Stimulated activated CD4-positive, alpha-beta T cell treated with anti-CD3 and anti-CD28 coated beads, TNF-alpha, amount 100 ng/mL, for 48 hours (primary cell): Measurements from ENCODE around the gene BACH2.
A peak's percentile ranks its signal among the peaks of the same experiment; 100 is the strongest.
"Not testable (repeated sequence)": the region's sequence is repeated elsewhere in the genome, so short reads cannot be mapped to it uniquely, and the experiment has no call there.

Source experiments
- DNase-seq, 3 donors: peaks; one replicate each; pipeline ENCODE4 v3.0.0-alpha.2; 2020; ENCODE audit warnings: low read depth in 3 of 3

BACH2 gene

DNA sequence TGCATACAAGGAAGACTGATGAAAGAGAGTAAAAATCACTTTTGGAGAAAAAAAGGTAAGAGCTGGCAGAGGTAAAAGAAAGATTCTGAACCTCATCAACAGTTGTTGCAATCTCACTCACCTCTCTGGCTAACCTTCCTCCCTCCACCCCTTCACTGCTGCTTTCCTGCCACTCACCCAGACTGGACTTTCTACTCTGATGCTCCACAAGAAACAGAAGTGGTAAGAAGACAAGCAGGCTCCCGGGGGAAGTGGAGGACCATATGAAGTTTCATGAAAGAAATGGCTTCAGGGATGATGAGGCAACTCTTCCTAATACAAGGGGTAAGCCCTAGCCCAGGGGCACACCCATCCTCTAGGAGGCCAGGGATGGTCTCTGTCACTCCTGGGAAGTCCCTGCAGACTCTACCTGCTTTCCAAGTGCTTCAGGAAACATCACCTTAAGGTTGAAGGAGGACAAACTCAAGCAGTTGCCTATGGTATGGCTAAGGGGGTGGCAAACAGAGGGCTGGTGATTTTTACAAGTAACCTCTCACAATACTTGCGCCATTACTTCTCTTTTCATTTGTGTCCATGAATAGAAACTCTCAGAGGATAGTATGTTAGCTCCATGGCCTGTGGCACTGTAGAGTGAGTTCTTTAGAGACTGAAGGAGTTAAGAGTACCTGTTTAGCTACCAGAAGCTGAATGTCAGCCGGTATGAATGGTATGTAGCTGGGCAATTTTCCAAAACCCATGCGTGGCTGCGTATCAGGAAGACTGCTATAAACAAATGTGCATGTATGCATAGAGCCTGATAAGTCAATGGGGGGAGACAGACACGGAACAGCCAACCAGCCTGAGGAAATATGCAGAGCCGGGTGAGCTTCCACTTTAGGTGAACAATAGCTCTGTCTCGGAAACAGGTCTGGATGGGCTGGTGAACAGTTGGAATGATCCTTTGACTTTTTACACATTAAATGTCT is 112.0 kb downstream of the BACH2 start:
- no peak for DNase-seq

DNA sequence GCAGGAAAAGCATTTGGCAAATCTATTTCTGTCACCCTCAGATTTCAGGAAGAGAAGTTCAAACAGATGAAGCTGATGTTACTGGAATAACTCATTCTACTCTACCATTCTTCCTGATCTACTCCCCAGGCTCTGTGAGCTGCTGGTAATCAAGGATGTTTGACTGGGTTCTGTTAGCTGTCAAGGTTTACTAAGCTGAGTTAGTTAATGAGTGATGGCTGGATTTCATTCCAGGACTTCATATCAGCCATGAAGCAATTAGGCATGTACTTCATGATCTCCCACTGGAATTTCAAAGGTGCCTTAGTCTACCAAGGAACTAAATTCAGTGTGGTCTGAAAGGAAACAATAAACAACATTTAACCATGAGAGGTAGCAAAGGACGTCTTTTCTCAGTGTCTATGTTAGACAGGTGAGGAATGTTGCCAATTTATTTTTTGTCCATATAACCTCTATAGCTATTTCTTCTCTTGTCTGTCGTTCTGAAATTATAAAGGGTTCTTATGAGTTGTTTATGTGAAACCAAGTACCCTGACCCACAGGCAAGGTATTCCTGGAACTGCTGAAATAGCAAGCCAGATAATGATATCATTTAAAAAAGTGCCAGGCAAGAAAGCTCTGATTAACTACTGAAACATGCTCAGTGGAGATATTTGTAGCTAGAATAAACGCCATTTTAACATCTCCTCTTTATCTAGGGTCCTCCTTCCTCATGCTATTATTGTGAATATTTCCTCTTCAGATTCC is 112.9 kb downstream of the BACH2 start:
- no peak for DNase-seq

DNA sequence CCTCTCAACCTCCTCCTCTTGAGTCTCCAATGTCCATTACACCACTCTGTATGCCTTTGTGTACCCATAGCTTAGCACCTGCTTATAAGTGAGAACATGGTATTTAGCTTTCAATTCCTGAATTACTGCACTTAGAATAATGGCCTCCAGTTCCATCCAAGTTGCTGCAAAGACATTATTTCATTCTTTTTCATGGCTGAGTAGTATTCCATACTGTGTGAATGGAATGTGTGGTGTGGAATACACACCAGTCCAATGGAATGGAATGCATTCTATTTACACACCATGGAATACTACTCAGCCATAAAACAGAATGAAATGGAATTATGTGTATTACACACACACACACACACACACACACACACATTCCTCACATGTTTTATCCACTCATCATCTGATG is 116.1 kb downstream of the BACH2 start:
- no peak for DNase-seq

DNA sequence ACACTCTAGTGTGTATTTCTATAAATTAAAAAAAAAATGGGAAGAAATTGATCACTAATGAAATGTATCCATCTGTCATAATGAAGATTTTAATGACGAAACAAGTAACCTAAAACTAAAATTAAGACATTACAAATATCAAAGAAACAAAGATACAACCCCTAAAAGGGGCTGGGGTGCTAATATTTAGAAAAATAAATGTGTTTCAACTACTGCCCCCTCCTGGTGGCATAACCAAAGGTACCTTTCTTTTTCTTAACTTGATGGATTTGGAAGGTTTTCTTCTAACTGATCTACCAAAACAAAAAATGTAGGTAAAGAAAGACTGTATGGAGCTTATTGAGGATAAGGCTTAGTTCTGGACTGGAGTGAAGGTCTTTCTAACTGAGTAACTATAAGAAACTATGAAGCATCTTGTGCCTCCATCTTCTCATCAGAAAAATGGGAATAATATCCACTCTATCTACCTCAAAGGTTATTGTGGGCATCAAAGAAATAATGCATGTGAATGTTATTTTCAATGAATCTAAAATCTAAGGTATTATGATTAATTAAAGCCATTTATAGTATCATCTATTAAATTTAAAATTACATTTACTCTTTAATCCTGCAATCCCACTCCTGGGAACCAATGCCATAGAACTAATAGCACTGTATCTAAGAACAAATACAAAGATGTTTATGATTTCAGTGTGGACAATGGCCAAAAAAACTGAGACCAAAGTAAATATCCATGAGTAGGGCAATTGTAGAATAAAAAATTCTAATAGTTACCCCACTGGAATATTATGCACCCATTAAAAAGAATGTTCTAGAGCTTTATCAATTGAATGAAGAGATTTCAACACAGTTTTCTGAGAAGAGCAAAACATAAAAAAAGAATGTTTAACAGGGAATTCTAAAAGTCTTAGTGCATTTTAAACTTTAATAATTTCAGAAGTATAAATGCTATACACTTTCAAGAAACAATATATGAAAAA is 117.2 kb downstream of the BACH2 start:
- DNase-seq, result no peak

DNA sequence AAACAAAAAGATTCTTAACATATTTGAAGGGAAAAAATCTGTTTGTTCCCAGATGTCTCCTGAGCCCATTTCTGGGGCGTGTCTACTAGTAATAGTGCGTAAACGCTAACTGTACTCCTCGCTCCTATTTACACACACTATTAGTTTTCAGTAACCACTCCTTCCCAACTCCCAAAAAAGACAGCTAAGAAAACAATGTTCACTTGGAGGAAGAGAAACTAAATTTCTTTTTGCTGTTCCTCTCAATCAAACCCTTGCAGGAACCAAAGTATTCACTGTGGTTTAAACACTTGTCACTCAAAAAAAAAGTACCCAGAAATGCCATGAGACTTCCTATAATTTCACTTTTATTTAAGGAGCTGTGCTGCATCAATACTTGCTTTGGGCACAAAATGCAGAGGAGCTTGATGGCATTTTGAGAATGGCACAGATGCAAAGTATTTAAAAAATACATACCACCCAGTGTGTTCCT is 118.2 kb downstream of the BACH2 start:
- no peak for DNase-seq

DNA sequence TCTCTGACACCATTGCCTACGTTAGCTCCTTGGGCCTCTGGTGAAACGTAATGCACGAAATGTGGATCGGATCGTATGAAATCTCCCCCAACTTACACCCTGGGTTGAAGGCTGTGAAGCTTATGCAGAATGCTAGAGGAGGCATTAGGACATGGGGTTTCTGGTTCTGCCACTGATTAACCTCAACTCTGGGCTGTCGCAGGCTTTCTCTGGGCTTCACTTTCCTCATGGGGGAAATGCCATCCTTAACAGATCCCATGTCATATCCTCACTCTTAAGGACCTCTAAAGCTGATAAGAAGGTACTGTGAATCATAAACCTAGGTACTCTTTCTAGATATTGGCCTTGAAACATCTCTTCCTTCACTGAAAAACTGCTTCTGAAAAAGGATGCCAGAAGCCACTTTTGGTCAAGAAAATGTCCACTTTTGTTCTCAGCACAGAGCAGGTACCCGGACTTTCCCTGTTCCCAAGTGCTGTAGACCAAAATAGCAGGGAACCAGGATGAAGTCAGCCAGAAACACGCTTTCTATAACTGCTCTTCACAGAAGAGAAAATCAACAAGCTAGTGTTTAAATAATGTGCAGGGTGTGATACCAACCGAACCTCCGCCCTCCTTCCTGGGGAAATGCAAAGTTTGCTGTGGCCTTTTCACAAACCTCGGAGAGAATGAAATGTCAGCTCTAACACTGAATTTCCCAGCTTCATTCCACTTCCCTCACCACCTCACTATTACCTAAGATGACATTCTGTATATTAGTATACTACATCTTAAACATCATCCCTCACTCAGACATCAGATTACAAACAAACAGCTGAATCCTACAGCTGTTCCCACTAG is 118.9 kb downstream of the BACH2 start:
- no peak for DNase-seq

DNA sequence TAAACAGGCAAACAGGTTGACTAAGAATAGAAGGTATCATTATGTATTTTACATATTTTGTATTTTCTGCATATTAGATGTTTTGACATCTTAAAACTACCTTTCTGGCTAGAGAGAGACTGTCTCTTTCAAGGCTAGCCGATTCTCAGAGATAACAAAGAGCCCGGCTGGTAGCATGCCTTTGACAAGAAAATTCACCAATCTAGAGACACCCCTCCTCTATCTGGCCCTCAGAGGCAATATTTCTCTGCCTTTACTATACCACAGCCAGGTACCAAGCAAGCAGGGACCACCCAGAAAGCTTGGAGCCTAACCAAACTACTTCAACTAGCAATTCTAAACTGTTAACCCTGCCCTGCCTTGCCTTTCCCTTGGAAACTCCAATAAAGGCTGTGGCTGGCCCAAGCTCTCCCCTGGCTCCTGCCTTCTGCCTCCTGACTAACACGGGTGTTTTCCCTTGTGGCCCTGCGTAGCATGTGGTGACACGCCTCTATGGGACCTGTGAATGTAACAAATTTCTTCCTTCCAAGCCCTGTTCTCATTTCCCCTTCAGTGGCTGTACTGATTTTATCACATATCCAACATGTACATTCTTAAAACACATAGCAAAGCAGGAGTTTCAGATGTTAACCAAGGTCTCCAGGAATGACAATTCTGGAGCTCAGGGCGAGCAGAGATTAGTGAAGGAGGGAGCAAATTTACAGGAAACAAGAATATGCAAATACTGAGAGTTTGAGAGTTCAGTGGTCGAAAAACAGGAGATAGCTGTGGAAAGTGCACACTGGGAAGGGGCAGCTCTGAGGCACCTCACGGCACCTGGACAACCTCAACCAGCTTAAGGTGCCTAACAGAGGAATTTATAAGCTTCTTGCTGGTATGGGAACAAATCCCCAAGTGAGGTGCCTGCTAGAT is 120.8 kb downstream of the BACH2 start:
- DNase-seq, result peak; percentile 51 to 67 (median 55)

DNA sequence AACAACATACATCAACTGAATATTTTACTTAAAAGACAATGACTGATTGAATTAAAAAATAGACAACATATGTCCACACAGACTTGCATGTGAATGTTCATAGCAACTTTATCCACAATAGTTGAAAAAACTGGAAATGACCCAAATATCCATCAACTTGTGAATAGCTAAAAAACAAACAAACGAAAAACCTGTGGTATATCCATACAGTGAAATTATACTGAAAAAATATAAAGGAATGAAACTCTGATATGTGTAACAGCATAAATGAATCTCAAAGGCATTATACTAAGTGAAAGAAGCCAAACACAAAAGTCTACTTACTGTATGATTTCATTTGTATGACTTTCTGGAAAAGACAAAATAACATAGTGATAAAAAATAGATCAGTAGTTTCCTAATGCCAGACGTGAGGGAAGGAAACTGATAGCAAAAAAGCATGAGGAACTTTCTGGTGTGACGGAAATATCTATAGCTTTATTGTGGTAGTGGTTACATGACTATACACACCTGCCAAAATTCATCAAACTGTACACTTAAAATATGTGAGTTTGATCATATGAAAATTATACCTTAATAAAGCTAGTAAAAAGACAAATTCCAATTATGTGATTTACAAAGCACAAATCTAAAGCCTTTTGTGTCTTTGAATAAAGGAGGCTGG is 123.2 kb downstream of the BACH2 start:
- no peak for DNase-seq

DNA sequence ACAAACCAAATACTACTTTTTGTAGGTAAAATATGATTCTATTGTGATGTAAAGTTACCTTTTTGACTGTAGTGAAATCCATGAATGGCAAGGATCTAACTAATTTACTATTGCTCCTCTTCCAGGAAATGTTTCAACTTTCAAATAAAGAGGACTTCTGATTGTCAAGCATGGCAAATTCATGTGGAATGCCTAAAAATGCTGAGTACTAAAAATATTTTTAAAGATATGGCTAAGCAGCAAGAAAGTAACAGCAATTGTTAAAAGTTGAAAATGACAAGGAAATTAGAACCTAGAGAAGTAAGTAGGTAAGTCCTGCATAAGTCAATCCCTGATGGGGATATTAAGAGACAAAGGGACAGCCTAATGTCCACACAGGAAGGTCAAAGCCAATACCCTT is 126.0 kb downstream of the BACH2 start:
- no peak for DNase-seq

DNA sequence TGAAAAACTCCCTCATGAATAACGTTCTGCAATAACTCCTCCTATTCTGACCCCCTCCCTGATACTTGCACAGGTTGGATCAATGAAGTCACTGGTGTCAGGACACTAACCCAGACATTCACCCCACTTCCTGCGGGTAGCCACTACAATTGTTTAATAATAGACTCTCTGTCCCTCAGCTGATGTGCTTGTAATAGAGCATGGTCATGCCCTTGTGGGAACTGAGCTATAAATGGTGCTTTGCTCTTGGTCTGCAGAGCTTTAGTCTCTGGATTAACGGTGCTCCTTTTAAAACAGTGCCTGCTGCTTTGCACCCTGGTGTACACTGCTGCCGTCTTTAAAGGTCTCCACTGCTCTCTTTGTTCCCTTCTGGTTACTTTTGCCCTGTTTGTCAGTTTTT is 127.3 kb downstream of the BACH2 start:
- no peak for DNase-seq

DNA sequence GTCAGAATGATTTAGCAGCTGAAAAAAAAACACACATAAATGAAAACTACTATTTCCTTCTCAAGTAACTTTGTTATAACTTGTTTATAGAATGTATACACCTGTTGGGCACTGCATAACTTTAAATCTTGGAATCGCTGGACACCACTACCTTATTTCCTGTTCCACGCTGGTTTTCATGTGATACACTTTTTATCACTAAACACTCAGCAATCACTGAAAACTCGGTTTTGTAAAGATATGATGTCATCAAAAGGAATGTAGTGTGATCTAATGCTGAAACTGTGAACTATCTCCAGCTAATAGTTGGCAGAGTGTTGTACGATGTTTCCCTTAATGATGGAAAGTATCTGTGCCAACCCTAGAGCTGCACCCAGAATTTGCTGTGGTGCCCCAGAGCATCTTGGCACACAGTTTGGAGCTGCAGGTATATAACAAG is 127.9 kb downstream of the BACH2 start:
- DNase-seq, result no peak

DNA sequence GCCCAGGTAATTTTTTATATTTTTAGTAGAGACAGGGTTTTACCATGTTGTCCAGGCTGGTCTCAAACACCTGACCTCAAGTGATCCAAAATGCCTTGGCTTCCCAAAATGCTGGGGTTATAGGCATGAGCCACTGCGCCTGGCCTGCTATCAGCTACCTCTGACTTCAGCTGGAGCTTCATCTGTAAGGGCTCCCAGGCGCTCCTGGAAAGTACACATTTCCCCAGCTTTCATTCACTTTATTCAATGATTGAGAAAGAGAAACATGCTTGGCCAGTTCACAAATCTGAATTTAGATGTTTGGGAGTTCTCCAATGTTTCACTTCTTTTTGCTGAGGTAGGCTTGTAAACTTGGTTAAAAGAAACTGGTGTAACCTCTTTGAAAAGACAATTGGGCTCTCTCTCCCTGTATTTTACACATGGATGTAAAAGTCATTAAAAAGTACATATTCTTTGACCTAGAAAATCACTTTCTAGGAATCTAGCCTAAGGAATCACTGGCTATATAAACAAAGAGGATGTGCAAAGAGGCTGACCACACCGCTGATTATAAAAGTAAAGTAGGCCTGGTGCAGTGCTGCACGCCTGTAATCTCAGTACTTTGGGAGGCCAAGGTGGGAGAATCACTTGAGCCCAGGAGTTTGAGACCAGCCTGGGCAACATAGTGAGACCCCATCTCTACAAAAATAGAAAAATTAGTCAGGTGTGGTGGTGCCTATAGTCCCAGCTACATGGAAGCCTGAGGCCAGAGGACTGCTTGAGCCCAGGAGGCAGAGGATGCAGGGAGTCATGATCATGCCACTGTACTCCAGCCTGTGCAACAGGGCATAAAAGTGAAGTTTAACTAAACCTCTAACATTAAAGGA is 128.9 kb downstream of the BACH2 start:
- no peak for DNase-seq

DNA sequence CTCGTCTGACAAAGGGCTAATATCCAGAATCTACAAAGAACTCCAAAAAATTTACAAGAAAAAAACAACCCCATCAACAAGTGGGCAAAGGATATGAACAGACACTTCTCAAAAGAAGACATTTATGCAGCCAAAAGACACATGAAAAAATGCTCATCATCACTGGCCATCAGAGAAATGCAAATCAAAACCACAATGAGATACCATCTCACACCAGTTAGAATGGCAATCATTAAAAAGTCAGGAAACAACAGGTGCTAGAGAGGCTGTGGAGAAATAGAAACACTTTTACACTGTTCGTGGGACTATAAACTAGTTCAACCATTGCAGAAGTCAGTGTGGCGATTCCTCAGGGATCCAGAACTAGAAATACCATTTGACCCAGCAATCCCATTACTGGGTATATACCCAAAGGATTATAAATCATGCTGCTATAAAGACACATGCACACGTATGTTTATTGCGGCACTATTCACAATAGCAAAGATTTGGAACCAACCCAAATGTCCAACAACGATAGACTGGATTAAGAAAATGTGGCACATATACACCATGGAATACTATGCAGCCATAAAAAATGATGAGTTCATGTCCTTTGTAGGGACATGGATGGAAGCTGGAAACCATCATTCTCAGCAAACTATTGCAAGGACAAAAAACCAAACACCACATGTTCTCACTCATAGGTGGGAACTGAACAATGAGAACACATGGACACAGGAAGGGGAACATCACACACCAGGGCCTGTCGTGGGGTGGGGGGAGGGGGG is 130.3 kb downstream of the BACH2 start:
- DNase-seq, result not testable (repeated sequence)

DNA sequence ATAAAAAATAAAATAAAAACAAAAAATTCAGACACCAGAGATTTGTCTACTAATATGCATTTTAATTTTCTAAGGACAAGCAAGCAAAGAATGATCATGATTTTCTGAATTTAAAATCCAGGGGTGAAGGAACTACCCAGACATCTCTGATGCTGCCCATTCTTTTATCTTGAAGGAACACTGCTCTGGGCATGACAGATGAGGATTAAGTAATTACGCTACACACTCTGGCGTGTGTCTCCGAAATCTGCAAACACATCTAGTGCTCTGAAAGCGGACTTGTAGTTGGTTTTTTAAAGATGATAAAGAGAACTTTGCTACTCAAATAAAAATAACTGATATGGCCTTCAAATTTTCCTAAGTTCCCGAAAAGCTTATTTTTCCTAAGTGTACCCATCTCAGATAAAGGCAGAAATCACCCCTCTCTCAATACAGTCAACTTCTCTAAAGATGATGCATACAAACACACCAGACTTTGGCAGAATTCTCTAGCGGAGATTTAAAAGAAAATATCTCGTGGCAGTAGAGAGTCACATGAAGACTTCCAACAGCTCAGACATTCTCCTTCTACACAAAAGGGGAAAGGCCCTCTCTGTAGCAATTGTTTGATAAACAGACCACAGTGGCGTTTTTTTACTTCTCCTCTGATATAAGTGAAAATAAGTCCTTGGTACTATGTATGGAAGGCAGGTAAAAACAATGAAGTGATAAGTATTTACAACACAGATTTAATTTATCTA is 133.8 kb downstream of the BACH2 start:
- DNase-seq, result no peak

DNA sequence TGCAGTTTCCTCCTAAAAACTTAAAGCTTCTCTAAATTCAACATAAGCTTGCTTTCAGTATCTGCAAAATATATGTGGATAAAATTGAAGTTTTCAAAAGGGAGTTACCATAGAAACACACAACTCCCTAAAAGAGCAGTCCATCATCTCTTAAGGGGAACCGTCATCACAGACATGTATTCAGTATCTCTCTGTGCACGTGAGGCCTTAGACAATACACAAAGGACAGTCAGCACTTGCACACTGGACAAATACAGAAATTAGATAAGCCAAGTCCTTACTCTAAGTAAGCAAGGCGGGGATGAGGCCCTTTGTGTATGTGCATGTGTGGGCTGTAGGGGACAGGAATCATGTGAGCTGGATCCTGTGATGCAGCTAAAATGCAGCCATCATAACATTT is 136.6 kb downstream of the BACH2 start:
- DNase-seq, result no peak

DNA sequence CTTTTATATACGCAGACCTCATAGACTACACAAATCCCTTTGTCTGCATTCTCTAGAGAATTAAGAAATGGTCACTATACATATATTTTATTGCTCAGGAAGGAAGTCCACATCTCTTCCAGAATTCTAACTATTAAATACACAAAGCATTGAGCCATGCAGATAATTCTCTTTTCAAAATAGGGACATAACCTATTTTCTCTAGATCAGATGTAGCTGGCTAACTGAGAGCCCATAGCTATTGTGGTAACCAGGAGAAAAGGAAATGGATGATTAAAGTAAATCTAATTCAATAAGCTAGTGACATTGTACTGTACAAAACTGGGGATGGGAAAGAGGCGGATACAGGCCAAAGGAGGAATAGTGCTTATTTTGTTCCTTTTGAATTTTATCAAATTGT is 137.2 kb downstream of the BACH2 start:
- DNase-seq, result no peak

DNA sequence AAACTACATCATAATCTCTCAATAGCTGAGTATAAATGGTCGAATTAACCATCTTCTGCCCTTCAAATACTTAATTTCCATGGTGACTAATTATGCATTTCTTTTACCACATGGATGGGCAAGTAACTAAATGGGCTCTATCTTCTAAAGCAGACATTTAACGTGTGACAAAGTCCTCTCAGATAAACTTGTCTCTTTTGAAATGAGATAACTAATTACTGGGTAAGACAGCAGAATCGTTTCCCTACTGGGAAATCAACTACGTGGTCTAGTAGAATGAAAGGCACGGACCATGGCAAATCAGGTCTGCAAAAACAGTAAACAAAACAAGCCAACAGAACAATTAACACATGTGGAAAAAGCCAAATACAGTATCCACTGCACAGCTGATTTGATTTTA is 137.7 kb downstream of the BACH2 start:
- no peak for DNase-seq
